Measurements from ENCODE around the gene MUC20.
"Not testable (repeated sequence)": the region's sequence is repeated elsewhere in the genome, so short reads cannot be mapped to it uniquely, and the experiment has no call there.

MUC20 gene

GRCh38 chr3:195711091-195711812, 9.5 kb upstream of the MUC20 start:
- FAIRE-seq, result peak; percentile 89

- no peak for FAIRE-seq
These were observed 8.8 kb upstream of the MUC20 start for GRCh38 chr3:195711813-195712534.

- FAIRE-seq, result not testable (repeated sequence)
These were observed 8.3 kb upstream of the MUC20 start for GRCh38 chr3:195712535-195712910.

- not testable (repeated sequence) for FAIRE-seq
These were observed 7.6 kb upstream of the MUC20 start for GRCh38 chr3:195713150-195713549.

GRCh38 chr3:195714380-195715011, 6.3 kb upstream of the MUC20 start:
- FAIRE-seq, result no peak

GRCh38 chr3:195715134-195715533, 5.6 kb upstream of the MUC20 start:
- FAIRE-seq, result no peak

GRCh38 chr3:195715583-195716266, 5.1 kb upstream of the MUC20 start:
- no peak for FAIRE-seq

GRCh38 chr3:195717416-195717815, 3.4 kb upstream of the MUC20 start:
- no peak for FAIRE-seq

GRCh38 chr3:195717852-195718476, 2.8 kb upstream of the MUC20 start:
- FAIRE-seq, result no peak

GRCh38 chr3:195718477-195718984, 2.2 kb upstream of the MUC20 start:
- no peak for FAIRE-seq

GRCh38 chr3:195719514-195720254, 1.1 kb upstream of the MUC20 start:
- FAIRE-seq, result not testable (repeated sequence)

GRCh38 chr3:195722139-195722995, 1.6 kb downstream of the MUC20 start:
- FAIRE-seq, result not testable (repeated sequence)

GRCh38 chr3:195722996-195723345, 2.2 kb downstream of the MUC20 start:
- not testable (repeated sequence) for FAIRE-seq

GRCh38 chr3:195724363-195724762, 3.6 kb downstream of the MUC20 start:
- not testable (repeated sequence) for FAIRE-seq

GRCh38 chr3:195725916-195726740, 5.3 kb downstream of the MUC20 start:
- not testable (repeated sequence) for FAIRE-seq

GRCh38 chr3:195727606-195728195, 6.9 kb downstream of the MUC20 start:
- FAIRE-seq, result no peak

GRCh38 chr3:195728789-195729188, 8.0 kb downstream of the MUC20 start:
- FAIRE-seq, result not testable (repeated sequence)

- no peak for FAIRE-seq
These were observed 8.9 kb downstream of the MUC20 start for GRCh38 chr3:195729476-195730251.
